Measurements from ENCODE around the gene OR2L5. TPM values are rescaled to one million over a fixed set of nuclear protein-coding genes. Genes with fewer than 3 reads are reported as not detected.

OR2L5 gene
- total RNA-seq, 2 experiments from 2014 or later: not detected

- Mint-ChIP-seq H3K4me1 (no peaks in the 10 kb centered on the region), H3K27me3 (no peaks in the 10 kb centered on the region), H3K36me3 (ENCODE audit: low read depth) (no peaks in the 10 kb centered on the region), H3K4me3 (no peak overlapping the region), H3K9me3 (ENCODE audit: low read depth) (peaks cover 20% of the 10 kb centered on the region), H3K27ac (no peak overlapping the region)
- DNase-seq: no peak
- POLR2A ChIA-PET: no interaction called here
- ATAC-seq: no peak
- intact Hi-C loops (cut with DNase I, micrococcal nuclease): no loop called here
- CTCF ChIA-PET: interaction anchor here (0.7 kb wide), 1 partner anchor 10 kb away, joined by 3 read pairs; no protein-coding TSS in a partner anchor
These were observed 33.5 kb downstream of the OR2L5 start for GRCh38 chr1:248047008-248047407.

GRCh38 chr1:248054671-248055070 is 41.2 kb downstream of the OR2L5 start:
- no peak overlapping the region for H3K27ac Mint-ChIP-seq
- ChIA-PET POLR2A (no interaction called here), CTCF (no interaction called here)
- no peak overlapping the region for H3K4me3 Mint-ChIP-seq
- DNase-seq (no peak), ATAC-seq (no peak)
- intact Hi-C loops (cut with DNase I, micrococcal nuclease): no loop called here
- no peaks in the 10 kb centered on the region for H3K36me3 Mint-ChIP-seq (ENCODE audit: low read depth)
- no peaks in the 10 kb centered on the region for H3K27me3 Mint-ChIP-seq
- H3K4me1 Mint-ChIP-seq: no peaks in the 10 kb centered on the region
- peaks cover 21% of the 10 kb centered on the region for H3K9me3 Mint-ChIP-seq (ENCODE audit: low read depth)

DNA sequence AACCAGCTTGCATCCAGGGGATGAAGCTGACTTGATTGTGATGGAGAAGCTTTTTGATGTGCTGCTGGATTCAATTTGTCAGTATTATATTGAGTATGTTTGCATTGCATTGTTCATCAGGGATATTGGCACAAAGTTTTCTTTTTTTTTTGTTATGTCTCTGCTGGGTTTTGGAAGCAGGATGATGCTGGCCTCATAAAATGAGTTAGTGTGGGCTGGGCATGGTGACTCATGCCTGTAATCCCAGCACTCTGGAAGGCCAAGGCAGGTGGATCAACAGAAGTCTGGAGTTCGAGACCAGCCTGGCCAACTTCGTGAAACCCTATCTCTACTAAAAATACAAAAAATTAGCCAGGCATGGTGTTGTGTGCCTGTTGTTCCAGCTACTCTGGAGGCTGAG is 41.8 kb downstream of the OR2L5 start:
- DNase-seq (no peak), ATAC-seq (no peak)
- CTCF ChIA-PET: no interaction called here
- POLR2A ChIA-PET: no interaction called here
- H3K36me3 Mint-ChIP-seq (ENCODE audit: low read depth): no peaks in the 10 kb centered on the region
- no peaks in the 10 kb centered on the region for H3K27me3 Mint-ChIP-seq
- no peak overlapping the region for H3K27ac Mint-ChIP-seq
- intact Hi-C loops (cut with DNase I, micrococcal nuclease): no loop called here
- peaks cover 21% of the 10 kb centered on the region for H3K9me3 Mint-ChIP-seq (ENCODE audit: low read depth)
- no peaks in the 10 kb centered on the region for H3K4me1 Mint-ChIP-seq
- H3K4me3 Mint-ChIP-seq: no peak overlapping the region

GRCh38 chr1:248065071-248065470 is 51.6 kb downstream of the OR2L5 start:
- ChIA-PET CTCF (no interaction called here), POLR2A (no interaction called here)
- H3K4me3 Mint-ChIP-seq: no peak overlapping the region
- H3K27ac Mint-ChIP-seq: no peak overlapping the region
- no peaks in the 10 kb centered on the region for H3K4me1 Mint-ChIP-seq
- DNase-seq (no peak), ATAC-seq (no peak)
- intact Hi-C loops (cut with DNase I, micrococcal nuclease): no loop called here
- no peaks in the 10 kb centered on the region for H3K36me3 Mint-ChIP-seq (ENCODE audit: low read depth)
- H3K27me3 Mint-ChIP-seq: no peaks in the 10 kb centered on the region
- peaks cover 10% of the 10 kb centered on the region for H3K9me3 Mint-ChIP-seq (ENCODE audit: low read depth)

- H3K27me3 Mint-ChIP-seq: no peaks in the 10 kb centered on the region
- H3K4me3 Mint-ChIP-seq: no peak overlapping the region
- H3K9me3 Mint-ChIP-seq (ENCODE audit: low read depth): peaks cover 12% of the 10 kb centered on the region
- H3K4me1 Mint-ChIP-seq: no peaks in the 10 kb centered on the region
- CTCF ChIA-PET: no interaction called here
- DNase-seq (no peak), ATAC-seq (no peak)
- POLR2A ChIA-PET: no interaction called here
- no peaks in the 10 kb centered on the region for H3K36me3 Mint-ChIP-seq (ENCODE audit: low read depth)
- intact Hi-C loops (cut with DNase I, micrococcal nuclease): no loop called here
- H3K27ac Mint-ChIP-seq: no peak overlapping the region
These were observed 52.1 kb downstream of the OR2L5 start for GRCh38 chr1:248065604-248066003.

Other genes with a start within 250 kb of the OR2L5 start
- not detected for gene OR14A16, start 189.5 kb upstream of the OR2L5 start, total RNA-seq
- gene OR11L1, start 171.8 kb upstream of the OR2L5 start, total RNA-seq: not detected
- gene TRIM58, start 156.5 kb upstream of the OR2L5 start, total RNA-seq: under 1 TPM; 0.16 to 0.18 TPM
- not detected for gene OR2W3, start 118.1 kb upstream of the OR2L5 start, total RNA-seq
- not detected for gene OR2T8, start 93.4 kb upstream of the OR2L5 start, total RNA-seq
- not detected for gene OR2AJ1, start 88.8 kb upstream of the OR2L5 start, total RNA-seq
- gene OR2L8, start 64.8 kb upstream of the OR2L5 start, total RNA-seq: not detected
- gene OR2AK2, start 48.4 kb upstream of the OR2L5 start, total RNA-seq: not detected
- gene OR2L2, start 16.4 kb downstream of the OR2L5 start, total RNA-seq: under 1 TPM; 0.11 to 0.12 TPM
- not detected for gene OR2L3, start 33.2 kb downstream of the OR2L5 start, total RNA-seq
- not detected for gene OR2L13, start 81.5 kb downstream of the OR2L5 start, total RNA-seq
- not detected for gene OR2M5, start 131.5 kb downstream of the OR2L5 start, total RNA-seq
- gene OR2M2, start 161.2 kb downstream of the OR2L5 start, total RNA-seq: not detected
- not detected for gene OR2M3, start 183.6 kb downstream of the OR2L5 start, total RNA-seq
- not detected for gene OR2M4, start 217.8 kb downstream of the OR2L5 start, total RNA-seq